SIG-M5 (cell line): ENCODE results near the gene ANKRD9.
"Not testable (repeated sequence)": the region's sequence is repeated elsewhere in the genome, so short reads cannot be mapped to it uniquely, and the experiment has no call there.

ENCODE experiments used
- DNase-seq: peaks from one replicate; lab custom pipeline; 2025; lab: John Stamatoyannopoulos, UW

ANKRD9 gene

DNA sequence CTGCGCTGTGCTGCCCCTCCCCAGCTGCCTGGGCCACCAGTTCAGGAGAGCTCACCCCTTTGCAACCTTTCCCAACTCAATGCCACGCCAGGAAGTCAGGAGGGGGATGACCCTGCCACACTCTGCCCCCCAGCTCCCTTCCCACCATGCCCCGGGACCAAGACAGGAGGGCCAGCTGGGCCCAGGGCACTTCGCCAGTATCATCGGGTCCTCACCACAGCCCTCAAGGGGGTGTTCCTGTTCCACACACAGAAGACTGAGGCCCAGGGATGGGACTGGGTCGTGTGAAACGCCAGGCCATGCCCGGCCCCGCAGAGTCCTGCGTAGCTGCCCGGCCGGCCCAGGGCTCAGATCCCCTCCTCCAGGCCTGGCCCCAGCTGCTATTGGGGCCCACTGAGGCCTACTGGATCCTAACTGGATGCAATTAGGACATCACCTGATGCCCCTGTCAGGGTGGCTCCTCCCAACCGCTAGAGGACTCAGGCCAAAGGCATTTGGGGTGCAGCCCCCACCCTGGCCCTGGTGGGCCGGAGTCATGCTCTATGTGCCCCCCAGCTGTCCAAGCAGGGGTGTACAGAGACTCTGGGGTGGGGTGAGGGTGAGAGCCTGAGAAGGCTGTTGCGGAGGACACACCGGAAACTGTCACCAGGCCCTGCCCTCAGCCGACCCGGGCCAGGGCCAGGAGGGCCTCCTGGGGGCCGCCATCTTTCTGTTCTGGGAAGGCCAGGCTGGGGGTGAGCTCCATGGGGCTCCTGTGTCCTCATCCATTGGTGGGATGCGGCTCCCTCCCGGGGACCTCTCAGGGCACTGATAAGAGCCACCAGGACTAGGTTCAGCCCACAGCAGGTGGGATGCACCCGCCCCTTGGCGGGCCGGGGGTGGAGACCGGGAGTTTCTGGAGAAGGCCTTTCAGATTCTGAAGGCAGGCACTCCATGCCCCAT, 29.3 kb upstream of the ANKRD9 start:
- DNase-seq = no peak

DNA sequence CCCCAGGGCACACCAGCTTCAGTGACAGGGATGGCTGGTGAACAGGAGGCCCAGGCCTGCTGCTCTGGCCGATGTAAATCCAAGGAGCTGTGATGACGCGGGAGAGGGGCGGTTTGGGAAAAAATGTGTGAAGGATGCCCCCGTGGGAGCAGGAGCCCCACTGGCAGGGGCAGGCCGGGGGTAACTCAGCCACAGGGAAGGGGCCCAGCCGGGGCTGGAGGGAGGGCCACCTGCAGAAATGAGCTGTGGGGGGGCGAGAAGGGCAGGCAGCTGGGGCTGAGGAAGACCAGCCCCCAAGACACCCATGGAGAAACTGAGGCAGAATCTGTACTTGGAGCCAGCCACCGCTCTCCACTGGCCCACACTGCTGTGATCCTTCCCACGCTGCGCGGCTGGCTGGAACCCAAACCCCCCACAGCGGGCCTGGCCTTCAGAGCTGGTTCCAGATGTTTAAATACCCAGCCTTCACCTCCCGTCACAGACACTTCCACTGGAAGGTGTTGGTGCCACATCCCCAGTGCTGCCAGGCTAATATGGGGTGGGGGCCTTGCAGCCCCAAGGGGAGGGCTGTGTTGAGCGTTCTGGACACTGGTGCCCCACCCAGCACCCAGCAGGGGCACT, 28.5 kb upstream of the ANKRD9 start:
- DNase-seq = no peak

DNA sequence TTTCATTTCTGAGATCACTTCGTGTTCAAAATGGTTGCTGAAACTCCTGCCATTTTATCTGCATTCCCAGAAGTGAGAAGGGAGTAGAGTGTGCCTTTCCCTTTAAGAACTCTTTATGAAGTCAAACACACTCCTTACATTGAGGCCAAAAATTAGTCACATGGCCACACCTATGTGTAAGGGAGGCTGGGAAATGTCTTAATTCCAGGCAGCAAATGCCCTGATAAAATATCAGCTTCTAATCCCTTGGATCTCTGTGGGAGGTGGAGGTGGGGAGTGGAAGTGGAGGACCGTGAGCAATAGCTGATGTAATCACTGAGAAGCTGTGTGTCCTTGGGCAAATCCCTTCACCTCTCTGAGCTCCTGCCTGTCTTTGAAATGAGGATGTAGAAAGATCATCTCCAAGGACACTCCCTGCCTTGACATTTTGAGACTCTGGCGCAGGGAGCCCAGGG, 22.7 kb upstream of the ANKRD9 start:
- no peak for DNase-seq

DNA sequence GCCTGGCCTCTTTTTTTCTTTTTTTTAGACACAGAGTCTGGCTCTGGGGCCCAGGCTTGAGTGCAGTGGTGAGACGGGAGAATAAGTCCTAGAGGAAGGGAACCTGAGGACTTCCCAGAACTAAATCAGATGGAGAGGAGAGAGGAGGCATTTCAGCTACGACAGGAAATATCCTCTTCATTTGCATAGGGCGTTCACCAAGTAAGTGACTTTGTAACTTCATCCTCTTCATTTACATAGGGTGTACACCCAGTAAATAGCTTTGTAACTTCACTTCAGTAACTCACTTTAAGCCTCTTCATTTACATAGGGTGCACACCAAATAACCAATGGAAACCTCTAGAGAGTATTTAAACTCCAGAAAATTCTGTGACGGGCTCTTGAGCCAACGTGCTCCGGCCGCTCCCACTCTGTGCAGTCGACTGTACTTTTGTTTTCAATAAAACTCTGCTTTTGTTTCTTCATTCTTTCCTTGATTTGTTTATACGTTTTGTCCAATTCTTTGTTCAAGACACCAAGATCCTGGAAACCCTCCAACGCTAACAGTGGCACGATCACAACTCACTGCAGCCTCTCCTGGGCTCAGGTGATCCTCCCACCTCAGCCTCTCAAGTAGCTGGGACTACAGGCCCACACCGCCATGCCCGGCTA, 21.4 kb upstream of the ANKRD9 start:
- DNase-seq = no peak

DNA sequence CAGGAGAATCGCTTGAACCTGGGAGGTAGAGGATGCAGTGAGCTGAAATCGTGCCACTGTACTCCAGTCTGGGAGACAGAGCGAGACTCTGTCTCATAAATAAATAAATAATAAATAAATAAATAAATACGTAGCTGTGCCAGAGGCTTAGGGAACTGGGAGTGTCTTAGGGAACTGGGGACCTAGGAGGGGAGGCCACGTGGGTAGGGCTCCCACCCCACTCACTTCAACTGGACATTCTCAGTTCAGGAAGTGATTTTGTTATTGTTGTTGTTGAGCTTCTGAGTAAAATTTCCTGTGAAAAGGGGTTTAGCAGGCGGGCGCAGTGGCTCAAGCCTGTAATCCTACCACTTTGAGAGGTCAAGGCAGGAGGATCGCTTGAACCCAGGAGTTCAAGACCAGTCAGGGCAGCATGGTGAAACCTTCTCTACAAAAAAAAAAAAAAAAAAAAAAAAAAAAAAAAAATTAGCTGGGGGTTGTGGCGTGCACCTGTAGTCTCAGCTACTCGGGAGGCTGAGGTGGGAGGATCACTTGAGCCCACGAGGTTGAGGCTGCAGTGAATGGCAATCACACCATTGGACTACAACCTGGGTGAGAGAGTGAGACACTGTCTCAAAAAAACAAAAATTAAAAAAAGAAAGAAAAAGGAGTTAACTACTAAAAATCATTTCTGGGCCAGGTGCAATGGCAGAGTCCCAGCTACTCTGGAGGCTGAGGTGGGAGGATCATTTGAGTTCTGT, 19.0 kb upstream of the ANKRD9 start:
- no peak for DNase-seq

DNA sequence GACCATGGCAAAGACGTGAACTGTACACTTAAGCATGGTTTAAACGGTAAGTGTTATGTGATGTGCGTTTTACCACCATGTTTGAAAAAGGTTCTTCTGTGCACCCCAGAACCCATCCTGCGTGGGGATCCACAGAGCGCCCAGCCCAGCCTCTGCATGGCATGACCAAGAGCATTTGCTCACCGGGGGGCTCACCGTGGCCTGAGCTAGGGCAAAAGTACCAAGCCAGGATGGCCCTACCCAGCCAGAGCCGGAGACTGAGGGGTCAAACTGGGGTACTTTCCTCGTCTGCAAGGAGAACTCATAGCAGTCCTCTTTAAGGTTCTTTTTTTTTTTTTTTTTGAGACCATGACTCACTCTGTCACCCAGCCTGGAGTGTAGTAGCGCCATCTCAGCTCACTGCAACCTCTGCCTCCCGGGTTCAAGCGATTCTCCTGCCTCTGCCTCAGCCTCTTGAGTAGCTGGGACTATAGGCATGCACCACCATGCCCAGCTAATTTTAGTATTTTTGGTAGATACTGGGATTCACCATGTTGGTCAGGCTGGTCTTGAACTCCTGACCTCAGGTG, 16.4 kb upstream of the ANKRD9 start:
- DNase-seq = no peak

DNA sequence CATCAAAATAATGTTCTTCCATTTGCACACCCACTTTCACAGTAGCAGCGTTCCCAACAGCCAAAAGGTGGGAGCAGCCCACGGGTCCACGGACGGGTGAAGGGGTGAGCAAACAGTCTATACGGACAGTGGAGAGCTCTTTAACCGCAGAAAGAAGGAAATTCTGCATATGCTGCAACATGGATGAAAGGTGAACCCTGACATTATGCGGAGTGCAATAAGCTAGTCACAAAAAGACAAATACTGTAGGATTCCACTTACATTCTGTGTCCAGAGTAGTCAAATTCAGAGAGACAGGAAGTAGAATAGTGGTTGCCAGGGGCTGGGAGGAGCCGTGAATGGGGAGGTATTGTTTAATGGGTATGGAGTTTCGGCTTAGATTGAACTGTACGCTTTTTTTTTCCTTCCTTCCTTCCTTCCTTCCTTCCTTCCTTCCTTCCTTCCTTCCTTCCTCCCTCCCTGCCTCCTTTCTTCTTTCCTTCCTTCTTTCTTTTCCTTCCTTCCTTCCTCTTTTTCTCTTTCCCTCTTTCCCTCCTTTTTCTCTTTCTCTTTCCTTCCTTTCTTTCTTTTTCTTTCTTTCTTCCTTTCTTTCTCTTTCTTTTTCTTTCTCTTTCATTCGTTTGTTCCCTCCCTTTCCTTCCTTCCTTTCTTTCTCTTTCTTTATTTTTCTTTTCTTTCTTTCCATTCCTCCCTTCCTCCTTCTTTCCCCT, 15.8 kb upstream of the ANKRD9 start:
- no peak for DNase-seq

DNA sequence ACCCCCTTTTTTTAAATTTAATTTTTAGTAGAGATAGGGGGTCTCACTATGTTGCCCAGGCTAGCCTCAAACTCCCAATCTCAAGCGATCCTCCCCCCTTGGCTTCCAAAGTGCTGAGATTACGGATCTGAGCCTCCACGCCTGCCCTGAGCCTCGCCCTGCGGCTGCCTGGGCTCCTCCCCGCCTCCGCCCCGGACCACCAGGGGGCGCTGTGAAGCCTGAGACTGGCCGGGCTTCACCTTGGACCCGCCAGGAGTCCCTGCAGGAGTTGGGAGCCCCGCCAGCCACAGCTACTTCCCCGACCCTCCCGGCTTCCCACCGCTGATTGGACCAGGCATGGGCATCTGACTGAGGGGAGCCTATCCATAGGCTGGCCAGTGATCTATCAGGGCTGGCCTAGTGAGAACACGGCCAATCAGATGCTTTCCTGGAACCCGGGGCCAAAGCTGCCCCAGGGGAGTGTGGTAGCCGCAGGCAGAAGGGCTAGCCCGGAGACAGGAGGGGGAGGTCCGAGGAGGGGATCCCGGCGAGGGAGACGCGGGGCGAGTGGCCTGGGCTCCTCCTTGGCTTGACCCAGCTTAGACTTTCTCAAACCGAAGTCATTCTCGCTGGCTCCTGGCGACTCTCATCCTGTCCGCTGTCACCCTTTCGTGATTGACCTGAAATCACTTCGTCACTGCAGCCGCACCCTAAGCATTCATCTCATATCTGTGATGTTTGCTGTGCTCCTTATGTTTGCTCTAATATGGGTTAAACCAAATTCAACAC, 15.1 kb upstream of the ANKRD9 start:
- DNase-seq = peak; percentile 83

DNA sequence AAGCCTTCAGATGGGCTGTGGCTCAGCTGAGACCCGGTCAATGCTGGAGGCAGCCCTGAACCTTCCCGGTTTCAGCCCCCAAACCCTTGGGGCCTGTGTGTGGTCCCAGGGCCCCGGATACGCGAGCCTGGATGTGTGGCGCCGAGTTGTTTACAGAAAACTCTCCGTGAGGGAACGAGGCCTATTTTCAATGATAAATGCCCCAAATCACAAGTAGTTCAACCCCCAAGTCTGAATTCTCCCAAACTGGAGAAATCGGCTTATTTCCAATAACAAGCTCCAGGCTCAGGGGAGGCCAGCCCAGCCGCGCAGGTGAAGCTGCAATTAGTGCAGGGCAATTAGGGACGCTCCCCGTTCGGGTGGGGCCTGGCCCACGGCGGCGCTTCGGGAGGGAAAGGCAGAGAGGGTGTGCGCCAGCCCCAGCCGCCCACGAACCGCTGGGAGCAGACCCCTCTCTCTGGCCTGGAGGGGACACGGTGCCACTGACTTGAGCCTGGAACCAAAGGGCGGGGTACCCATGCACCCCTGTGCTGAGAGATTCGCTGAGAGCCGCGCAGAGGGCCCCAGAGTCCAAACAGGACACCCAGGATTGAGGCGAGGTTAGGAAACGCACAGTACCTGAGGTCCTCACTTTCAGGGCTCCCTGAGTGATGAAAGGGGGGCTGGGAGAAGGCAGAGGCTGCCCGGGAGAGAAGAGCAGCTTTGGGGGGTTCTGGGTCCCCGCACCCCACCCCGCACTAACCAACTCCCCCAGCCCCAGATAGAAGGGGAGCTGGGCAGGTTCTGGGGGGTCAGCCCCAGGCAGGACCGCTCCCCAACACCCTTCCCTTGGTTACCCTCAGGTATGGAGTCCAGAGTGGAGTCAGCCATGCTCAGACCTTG, 14.2 kb upstream of the ANKRD9 start:
- DNase-seq = no peak

DNA sequence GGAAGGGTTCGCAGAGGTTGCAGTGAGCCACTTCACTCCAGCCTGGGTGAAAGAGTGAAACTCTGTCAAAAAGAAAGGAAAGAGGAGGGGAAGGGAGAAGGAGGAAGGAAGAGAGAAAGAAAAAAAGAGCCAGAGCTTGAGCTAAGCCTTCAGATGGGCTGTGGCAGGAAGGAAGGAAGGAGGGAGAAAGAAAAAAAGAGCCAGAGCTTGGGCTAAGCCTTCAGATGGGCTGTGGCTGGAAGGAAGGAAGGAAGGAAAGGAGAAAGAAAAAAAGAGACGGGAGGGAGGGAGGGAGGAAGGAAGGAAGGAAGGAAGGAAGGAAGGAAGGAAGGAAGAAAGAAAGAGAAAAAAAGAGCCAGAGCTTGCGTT, 13.6 kb upstream of the ANKRD9 start:
- no peak for DNase-seq

DNA sequence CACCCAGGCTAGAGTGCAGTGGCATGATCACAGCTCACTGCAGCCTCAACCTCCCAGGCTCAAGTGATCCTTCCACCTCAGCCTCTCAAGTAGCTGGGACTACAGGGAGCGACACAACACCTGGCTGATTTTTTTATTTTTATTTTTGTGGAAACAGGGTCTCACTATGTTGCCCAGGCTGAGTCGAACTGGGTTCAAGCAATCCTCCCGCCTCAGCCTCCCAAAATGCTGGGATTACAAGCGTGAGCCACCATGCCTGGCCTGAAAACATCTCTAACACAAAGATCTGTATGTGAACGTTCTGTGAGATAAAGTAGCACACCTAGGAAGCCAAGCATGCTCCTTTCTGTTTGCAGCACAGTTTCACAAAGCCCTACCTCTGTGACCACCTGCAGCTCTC, 10.1 kb upstream of the ANKRD9 start:
- not testable (repeated sequence) for DNase-seq

DNA sequence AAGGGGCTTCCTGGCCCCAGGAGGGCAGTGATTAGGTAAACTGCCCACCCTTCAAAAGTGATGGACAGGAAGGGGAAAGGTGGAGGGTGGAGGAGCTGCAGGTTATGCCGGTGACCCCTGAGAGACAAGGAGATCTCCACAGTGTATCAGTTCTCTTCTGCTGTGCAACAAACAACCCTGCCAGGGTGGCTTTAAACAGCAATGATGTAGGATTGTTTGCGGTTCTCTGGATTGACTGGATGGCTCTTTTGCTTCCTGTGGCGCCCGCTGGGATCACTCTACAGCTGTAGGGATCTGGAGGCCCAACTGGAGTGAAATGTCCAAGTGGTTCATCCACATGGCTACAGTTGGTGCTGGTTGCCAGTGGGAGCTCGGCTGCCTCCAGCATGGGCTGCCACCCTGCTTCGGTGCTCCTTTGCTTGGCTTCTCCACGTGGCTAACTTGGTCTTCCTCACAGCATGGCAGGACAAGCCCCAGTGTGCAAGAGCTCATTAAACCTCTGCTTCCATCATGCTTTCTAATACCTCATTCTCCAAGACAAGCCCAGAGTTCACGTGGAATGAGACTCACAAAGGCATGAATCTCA, 8.6 kb upstream of the ANKRD9 start:
- DNase-seq = no peak

DNA sequence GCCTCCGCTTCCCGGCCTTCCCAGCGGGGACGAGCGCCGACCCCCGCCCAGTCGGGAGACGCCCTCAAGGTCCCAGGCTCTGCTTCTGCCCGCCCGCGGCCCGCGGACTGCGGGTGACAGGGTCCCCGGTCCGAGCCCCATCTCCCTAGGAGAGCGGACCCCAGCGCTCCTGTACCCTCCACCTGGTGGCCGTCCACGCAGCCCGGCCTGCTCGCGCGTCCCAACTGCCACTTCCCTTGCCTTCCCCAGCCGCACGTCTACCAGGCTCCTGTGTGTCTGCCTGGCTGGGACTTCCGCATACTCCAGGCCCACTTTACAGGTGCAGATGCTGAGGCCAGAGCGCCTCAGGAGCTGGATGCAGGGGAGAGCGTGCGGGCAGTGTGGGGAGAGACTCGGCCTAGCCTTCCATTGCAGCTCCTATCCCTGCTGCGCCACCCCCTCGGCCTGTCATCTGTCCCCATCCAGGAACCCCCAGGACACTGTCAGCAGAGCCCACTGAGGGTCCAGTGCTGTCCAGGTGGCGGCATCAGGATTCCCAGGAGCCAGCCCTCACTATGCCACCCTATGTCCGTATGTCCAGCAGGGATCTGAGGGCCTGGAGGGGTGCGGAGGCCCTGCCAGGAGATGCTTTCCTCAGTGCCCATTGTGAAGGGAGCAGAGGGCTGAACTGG, 8.0 kb upstream of the ANKRD9 start:
- no peak for DNase-seq

DNA sequence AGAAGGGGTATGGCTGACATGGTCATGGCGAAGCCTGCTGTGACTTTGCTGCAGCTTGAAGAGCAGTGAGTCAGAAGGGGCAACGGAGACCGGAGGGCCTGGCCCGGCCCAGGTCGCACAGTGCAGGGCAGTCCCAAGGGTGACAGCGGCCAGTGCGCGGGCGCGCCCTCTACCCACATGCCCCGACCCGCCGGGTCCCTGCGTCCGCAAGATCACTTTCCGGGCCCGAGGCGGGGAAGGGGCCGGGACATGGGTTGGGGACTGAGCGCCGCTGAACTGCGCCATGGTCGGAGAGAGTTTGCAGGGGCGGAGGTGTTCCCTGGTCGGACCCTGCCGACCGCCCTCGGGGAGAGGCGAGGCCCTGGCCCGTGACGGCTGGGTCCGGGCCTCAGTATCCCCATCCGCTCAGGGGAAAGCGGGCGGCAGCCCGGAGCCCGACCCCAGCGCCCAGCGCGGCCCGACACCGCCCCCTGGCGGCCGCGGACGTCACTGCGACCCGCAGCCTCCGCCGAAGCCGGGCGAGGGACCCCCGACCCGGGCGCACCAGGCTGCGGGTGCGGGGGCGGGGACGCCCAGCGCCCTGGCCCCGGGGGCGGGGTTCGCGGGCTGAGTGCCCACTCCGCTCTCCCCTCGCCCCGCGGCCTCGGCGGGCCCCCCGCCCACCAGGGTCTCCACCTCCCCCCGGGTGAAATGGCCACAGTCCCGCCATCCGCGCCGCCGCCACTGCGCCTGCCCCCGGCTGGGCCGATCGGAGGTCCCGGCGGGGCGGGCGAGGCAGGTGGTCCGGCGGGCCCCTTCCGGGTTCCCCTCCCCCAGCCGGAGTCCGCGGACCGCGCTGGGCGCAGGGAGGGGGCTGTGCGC, 7.2 kb upstream of the ANKRD9 start:
- no peak for DNase-seq

DNA sequence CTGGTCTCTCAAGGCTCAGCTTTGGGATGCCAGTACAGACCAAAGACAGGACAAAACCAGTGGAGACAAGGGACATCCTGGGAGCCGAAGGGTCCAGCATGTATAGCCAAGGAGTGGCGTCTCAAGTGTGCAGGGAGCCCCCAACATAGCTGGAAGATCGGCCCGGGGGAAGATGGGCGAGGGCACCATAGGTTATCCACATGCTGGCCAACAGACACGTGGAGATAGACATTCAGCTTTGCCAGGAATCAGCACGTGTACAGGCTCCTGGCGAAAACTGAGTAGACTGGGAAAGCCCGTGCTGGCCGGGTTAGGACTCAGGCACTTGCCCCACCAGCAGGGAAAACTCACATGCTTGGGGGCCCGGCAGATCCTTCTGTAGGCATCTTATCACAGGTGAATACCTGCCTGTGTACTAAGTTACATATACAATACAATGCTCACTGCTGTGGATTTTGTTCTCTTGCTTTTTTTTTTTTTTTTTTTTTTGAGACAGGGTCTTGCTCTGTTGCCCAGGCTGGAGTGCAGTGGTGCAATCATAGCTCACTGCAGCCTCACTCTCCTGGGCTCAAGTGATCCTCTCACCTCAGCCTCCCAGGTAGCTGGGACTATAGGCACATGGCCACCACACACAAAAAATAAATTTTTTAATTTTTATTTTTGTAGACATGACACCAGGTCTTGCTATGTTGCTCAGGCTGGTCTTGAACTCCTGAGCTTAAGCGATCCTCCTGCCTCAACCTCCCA, 5.6 kb upstream of the ANKRD9 start:
- DNase-seq = no peak

DNA sequence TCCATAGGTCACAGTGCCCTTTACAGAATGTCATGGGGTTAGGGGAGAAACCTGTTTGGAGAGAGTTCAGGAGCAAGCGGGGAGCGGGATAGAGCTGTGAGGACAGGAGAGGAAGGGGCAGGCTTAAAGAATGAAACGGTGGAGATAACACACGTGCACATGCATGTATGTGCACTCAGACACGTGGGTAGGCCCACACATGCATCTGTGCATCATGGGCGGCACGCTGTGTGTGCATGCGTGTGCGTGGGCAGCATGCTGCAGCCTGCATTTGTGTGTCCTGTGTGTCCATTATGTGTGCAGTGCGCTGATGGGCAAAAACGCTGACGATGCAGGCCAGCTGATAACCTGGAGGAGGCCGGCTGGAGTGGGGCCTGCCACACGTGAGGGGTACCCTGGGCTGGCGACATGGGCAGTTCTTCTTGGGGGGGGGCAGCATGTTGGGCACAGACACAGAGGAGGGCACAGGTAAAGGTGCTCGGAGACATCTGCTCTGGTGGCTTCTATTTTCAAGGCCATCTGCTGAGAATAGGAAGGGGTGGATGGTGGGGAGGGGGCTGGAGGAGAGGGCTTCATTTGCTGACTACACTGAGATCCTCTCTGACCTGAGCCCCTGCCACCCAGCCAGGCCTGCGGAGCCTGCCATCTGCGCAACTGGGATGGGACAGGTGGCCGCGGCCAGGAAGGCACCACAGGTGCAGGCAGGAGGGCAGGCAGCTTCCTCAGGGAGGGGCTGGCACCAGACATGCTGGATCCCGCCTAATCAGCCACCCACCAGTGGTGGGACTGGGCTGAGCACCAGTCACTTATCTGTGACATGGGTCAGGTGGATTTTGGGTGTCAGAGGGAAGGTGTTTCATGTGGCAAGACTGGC, 4.6 kb upstream of the ANKRD9 start:
- DNase-seq = no peak
